TTC549 (cell line): ENCODE data around the gene HIC1.

Experiments used
- FAIRE-seq: peaks from 2 replicates; lab custom pipeline; 2012; peaks lifted over from hg19 to GRCh38; lab: Jason Lieb, UNC

The HIC1 gene

GRCh38 chr17:2025622-2026309 is 29.1 kb upstream of the HIC1 start:
- FAIRE-seq: no peak

- no peak for FAIRE-seq
These were observed 27.2 kb upstream of the HIC1 start for GRCh38 chr17:2027528-2028233.

GRCh38 chr17:2028234-2028614 is 26.7 kb upstream of the HIC1 start:
- no peak for FAIRE-seq

- FAIRE-seq: no peak
These were observed 26.2 kb upstream of the HIC1 start for GRCh38 chr17:2028737-2029136.

- peak; percentile 82 for FAIRE-seq
These were observed 24.8 kb upstream of the HIC1 start, which contains the start of gene DPH1 for GRCh38 chr17:2029911-2030778. DPH1 (plus strand) TSS chr17:2030153; CDS start chr17:2030170, 17 bp downstream.

GRCh38 chr17:2030779-2031163 is 24.1 kb upstream of the HIC1 start:
- no peak for FAIRE-seq

GRCh38 chr17:2033153-2033552 is 21.8 kb upstream of the HIC1 start:
- FAIRE-seq: no peak

- FAIRE-seq: no peak
These were observed 20.7 kb upstream of the HIC1 start for GRCh38 chr17:2034157-2034556.

GRCh38 chr17:2034806-2035540 is 19.9 kb upstream of the HIC1 start:
- no peak for FAIRE-seq

- FAIRE-seq: no peak
These were observed 19.1 kb upstream of the HIC1 start for GRCh38 chr17:2035541-2036488.

GRCh38 chr17:2037155-2037554 is 17.7 kb upstream of the HIC1 start:
- FAIRE-seq: no peak

GRCh38 chr17:2040219-2040827 is 14.6 kb upstream of the HIC1 start:
- no peak for FAIRE-seq

- FAIRE-seq: no peak
These were observed 13.9 kb upstream of the HIC1 start for GRCh38 chr17:2040942-2041560.

GRCh38 chr17:2041561-2042389 is 13.1 kb upstream of the HIC1 start, which contains the start of gene OVCA2:
OVCA2 (plus strand) TSS chr17:2042022; CDS start chr17:2042048, 26 bp downstream.
- FAIRE-seq: peak; percentile 38

- FAIRE-seq: no peak
These were observed 12.5 kb upstream of the HIC1 start for GRCh38 chr17:2042390-2042847.

GRCh38 chr17:2042933-2043332 is 12.0 kb upstream of the HIC1 start:
- FAIRE-seq: no peak

GRCh38 chr17:2043785-2044184 is 11.1 kb upstream of the HIC1 start:
- FAIRE-seq: no peak

GRCh38 chr17:2044263-2044894 is 10.5 kb upstream of the HIC1 start:
- no peak for FAIRE-seq

GRCh38 chr17:2047590-2047989 is 7.3 kb upstream of the HIC1 start:
- no peak for FAIRE-seq
